ENCODE results near the gene SUSD6.
"Not testable (repeated sequence)": the region's sequence is repeated elsewhere in the genome, so short reads cannot be mapped to it uniquely, and the experiment has no call there.

Gene SUSD6

GRCh38 chr14:69726761-69727511 is 115.5 kb downstream of the SUSD6 start:
- peak; percentile 82 for DNase-seq (ENCODE audit: extremely low read depth, insufficient read length)

GRCh38 chr14:69727860-69728259 is 116.5 kb downstream of the SUSD6 start:
- H3K36me3 ChIP-seq (ENCODE audit: control insufficient read depth, insufficient read depth, low read length): no peaks in the 10 kb centered on the region
- no peak for TF ChIP-seq CTCF (IDR thresholded peaks at IDR 0.05; ENCODE audit: insufficient read depth, low read length, poor library complexity, severe bottlenecking)
- H3K4me3 ChIP-seq (replicated peaks; ENCODE audit: low read depth, low read length): no peak overlapping the region
- H3K27me3 ChIP-seq (replicated peaks; ENCODE audit: control insufficient read depth, insufficient read depth, low read length): no peaks in the 10 kb centered on the region
- no peak for DNase-seq (ENCODE audit: extremely low read depth, insufficient read length)

More at GRCh38 chr14:69726761-69727511, 115.5 kb downstream of the SUSD6 start:
- H3K27me3 ChIP-seq (replicated peaks; ENCODE audit: control insufficient read depth, insufficient read depth, low read length): no peaks in the 10 kb centered on the region
- peak overlapping the region; percentile 53 for H3K4me3 ChIP-seq (replicated peaks; ENCODE audit: low read depth, low read length)
- TF ChIP-seq CTCF (IDR thresholded peaks at IDR 0.05; ENCODE audit: insufficient read depth, low read length, poor library complexity, severe bottlenecking): peak; percentile 98
- no peaks in the 10 kb centered on the region for H3K36me3 ChIP-seq (ENCODE audit: control insufficient read depth, insufficient read depth, low read length)

- H3K27me3 ChIP-seq (replicated peaks; ENCODE audit: control insufficient read depth, insufficient read depth, low read length); H3K36me3 ChIP-seq (ENCODE audit: control insufficient read depth, insufficient read depth, low read length); DNase-seq (ENCODE audit: extremely low read depth, insufficient read length); H3K4me3 ChIP-seq (replicated peaks; ENCODE audit: low read depth, low read length): not testable (repeated sequence)
These were observed 120.7 kb downstream of the SUSD6 start for GRCh38 chr14:69731919-69732598.

GRCh38 chr14:69736405-69736804 is 125.0 kb downstream of the SUSD6 start:
- DNase-seq (ENCODE audit: extremely low read depth, insufficient read length); H3K27me3 ChIP-seq (replicated peaks; ENCODE audit: control insufficient read depth, insufficient read depth, low read length); H3K36me3 ChIP-seq (ENCODE audit: control insufficient read depth, insufficient read depth, low read length); H3K4me3 ChIP-seq (replicated peaks; ENCODE audit: low read depth, low read length): not testable (repeated sequence)

GRCh38 chr14:69741055-69741454 is 129.7 kb downstream of the SUSD6 start:
- H3K27me3 ChIP-seq (replicated peaks; ENCODE audit: control insufficient read depth, insufficient read depth, low read length): no peaks in the 10 kb centered on the region
- H3K36me3 ChIP-seq (ENCODE audit: control insufficient read depth, insufficient read depth, low read length): no peaks in the 10 kb centered on the region
- no peak for TF ChIP-seq CTCF (IDR thresholded peaks at IDR 0.05; ENCODE audit: insufficient read depth, low read length, poor library complexity, severe bottlenecking)
- no peak for DNase-seq (ENCODE audit: extremely low read depth, insufficient read length)
- H3K4me3 ChIP-seq (replicated peaks; ENCODE audit: low read depth, low read length): no peak overlapping the region

GRCh38 chr14:69749956-69750355 is 138.6 kb downstream of the SUSD6 start:
- H3K4me3 ChIP-seq (replicated peaks; ENCODE audit: low read depth, low read length): no peak overlapping the region
- no peaks in the 10 kb centered on the region for H3K36me3 ChIP-seq (ENCODE audit: control insufficient read depth, insufficient read depth, low read length)

More at GRCh38 chr14:69749956-69750355, 138.6 kb downstream of the SUSD6 start:
- DNase-seq (ENCODE audit: extremely low read depth, insufficient read length): no peak
- H3K27me3 ChIP-seq (replicated peaks; ENCODE audit: control insufficient read depth, insufficient read depth, low read length): no peaks in the 10 kb centered on the region
- no peak for TF ChIP-seq CTCF (IDR thresholded peaks at IDR 0.05; ENCODE audit: insufficient read depth, low read length, poor library complexity, severe bottlenecking)
